ENCODE data around the gene HSPA1A. TPM values are rescaled to one million over a fixed set of nuclear protein-coding genes. Genes with fewer than 3 reads are reported as not detected.
"Not testable (repeated sequence)": the region's sequence is repeated elsewhere in the genome, so short reads cannot be mapped to it uniquely, and the experiment has no call there.

Gene HSPA1A
- total RNA-seq, 1 donor from 2014 or later: 56.6 TPM

DNA sequence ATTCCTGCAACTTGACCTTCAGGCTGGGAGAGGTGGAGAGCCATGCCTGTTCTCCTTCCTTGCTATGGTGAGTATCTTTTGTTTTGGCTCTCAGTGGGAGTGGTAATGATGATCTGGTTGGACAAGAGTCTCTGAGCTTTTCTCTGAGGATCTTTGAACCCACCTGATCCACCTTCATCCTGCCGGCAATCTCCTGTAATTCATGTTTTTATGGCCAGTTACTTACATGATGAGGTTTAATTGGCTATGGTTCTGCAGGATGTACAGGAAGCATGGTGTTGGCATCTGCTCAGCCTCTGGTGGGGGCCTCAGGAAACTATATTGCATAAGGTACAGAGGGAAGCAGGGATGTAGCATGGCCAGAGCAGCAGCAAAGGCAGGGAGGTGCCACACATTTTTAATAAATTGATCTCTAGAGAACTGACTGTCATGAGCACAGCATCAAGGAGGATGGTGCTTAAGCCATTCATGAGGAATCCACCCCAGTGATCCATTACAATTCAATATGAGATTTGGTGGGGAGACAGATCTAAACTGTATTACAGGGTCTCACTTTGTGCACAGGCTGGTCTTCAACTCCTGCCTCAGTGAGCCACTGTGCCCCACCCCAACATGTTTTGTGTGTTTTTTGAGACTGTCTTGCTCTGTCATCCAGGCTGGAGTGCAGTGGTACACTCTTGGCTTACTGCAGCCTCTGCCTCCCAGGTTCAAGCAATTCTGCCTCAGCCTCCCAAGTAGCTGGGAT is 22.2 kb downstream of the HSPA1A start:
- H3K27me3 Mint-ChIP-seq: no peaks in the 10 kb centered on the region
- DNase-seq (ENCODE audit: low spot score, unreplicated experiment): no peak
- H3K36me3 Mint-ChIP-seq (ENCODE audit: insufficient read depth): peaks cover 35% of the 10 kb centered on the region
- no peaks in the 10 kb centered on the region for H3K9me3 Mint-ChIP-seq (ENCODE audit: low read depth)
- no peak for TF ChIP-seq CTCF (IDR thresholded peaks at IDR 0.05; ENCODE audit: unreplicated experiment)
- H3K4me1 Mint-ChIP-seq (ENCODE audit: low read depth): peaks cover 31% of the 10 kb centered on the region
- peak overlapping the region; percentile 99 for H3K4me3 Mint-ChIP-seq (ENCODE audit: low read depth)
- peak overlapping the region; percentile 100 for H3K27ac Mint-ChIP-seq

- H3K36me3 Mint-ChIP-seq (ENCODE audit: insufficient read depth): peaks cover 35% of the 10 kb centered on the region
- H3K27ac Mint-ChIP-seq; H3K27me3 Mint-ChIP-seq; DNase-seq (ENCODE audit: low spot score, unreplicated experiment); H3K9me3 Mint-ChIP-seq (ENCODE audit: low read depth): not testable (repeated sequence)
- H3K4me1 Mint-ChIP-seq (ENCODE audit: low read depth): peaks cover 31% of the 10 kb centered on the region
- peak overlapping the region; percentile 99 for H3K4me3 Mint-ChIP-seq (ENCODE audit: low read depth)
These were observed 22.8 kb downstream of the HSPA1A start for GRCh38 chr6:31838114-31838553.

DNA sequence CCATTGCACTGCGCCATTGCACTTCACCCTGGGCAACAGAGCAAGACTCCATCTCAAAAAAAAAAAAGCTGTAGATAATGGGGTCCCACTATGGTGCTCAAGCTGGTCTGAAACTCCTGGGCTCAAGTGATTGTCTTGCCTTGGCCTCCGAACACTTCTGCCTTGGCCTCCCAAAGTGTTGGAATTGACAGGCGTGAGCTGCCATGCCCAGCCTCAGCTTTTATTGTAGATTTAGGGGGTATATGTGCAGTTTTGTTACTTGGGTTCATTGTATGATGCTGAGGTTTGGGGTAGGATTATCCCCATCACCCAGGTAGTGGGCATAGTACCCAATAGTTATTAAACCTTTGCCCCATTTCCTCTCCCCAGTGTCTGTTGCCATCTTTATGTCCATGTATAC is 23.6 kb downstream of the HSPA1A start:
- H3K27me3 Mint-ChIP-seq: no peaks in the 10 kb centered on the region
- H3K4me1 Mint-ChIP-seq (ENCODE audit: low read depth): peaks cover 31% of the 10 kb centered on the region
- H3K4me3 Mint-ChIP-seq (ENCODE audit: low read depth): no peak overlapping the region
- no peak for TF ChIP-seq CTCF (IDR thresholded peaks at IDR 0.05; ENCODE audit: unreplicated experiment)
- peaks cover 35% of the 10 kb centered on the region for H3K36me3 Mint-ChIP-seq (ENCODE audit: insufficient read depth)
- no peak for DNase-seq (ENCODE audit: low spot score, unreplicated experiment)
- H3K9me3 Mint-ChIP-seq (ENCODE audit: low read depth): no peaks in the 10 kb centered on the region
- H3K27ac Mint-ChIP-seq: peak overlapping the region; percentile 64

DNA sequence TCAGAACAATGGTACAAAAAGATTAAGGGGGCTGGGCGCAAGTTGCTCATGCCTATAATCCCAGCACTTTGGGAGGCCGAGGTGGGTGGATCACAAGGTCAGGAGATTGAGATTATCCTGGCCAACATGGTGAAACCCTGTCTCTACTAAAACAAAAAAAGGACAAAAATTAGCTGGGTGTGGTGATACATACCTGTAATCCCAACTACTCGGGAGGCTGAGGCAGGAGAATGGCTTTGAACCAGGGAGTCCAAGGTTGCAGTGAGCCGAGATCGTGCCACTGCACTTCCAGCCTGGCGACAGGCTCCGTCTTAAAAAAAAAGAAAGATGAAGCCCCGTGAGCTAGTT is 24.4 kb downstream of the HSPA1A start:
- not testable (repeated sequence) for H3K4me3 Mint-ChIP-seq (ENCODE audit: low read depth)

DNA sequence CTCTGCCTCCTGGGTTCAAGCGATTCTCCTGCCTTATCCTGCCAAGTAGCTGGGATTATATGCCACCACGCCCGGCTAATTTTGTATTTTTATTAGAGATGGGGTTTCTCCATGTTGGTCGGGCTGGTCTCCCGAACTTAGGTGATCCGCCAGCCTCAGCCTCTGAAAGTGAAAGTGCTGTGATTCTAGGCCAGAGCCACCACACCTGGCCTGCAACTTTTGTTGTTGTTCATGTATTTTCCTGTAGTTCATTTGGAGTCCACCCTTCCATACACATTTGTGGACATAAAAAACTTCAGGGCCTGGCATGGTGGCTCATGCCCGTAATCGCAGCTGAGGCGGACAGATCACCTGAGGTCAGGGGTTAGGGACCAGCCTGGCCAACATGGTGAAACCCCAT is 26.7 kb downstream of the HSPA1A start:
- Mint-ChIP-seq H3K9me3 (ENCODE audit: low read depth) (no peaks in the 10 kb centered on the region), H3K4me3 (ENCODE audit: low read depth) (no peak overlapping the region), H3K4me1 (ENCODE audit: low read depth) (peaks cover 10% of the 10 kb centered on the region), H3K36me3 (ENCODE audit: insufficient read depth) (peaks cover 24% of the 10 kb centered on the region), H3K27me3 (no peaks in the 10 kb centered on the region), H3K27ac (no peak overlapping the region)
- TF ChIP-seq CTCF (IDR thresholded peaks at IDR 0.05; ENCODE audit: unreplicated experiment): no peak
- no peak for DNase-seq (ENCODE audit: low spot score, unreplicated experiment)

More for the DNA sequence above, 24.4 kb downstream of the HSPA1A start:
- H3K27ac Mint-ChIP-seq: peak overlapping the region; percentile 24
- not testable (repeated sequence) for H3K9me3 Mint-ChIP-seq (ENCODE audit: low read depth); DNase-seq (ENCODE audit: low spot score, unreplicated experiment); H3K27me3 Mint-ChIP-seq
- H3K36me3 Mint-ChIP-seq (ENCODE audit: insufficient read depth): peaks cover 35% of the 10 kb centered on the region
- H3K4me1 Mint-ChIP-seq (ENCODE audit: low read depth): peaks cover 28% of the 10 kb centered on the region

- H3K4me3 Mint-ChIP-seq (ENCODE audit: low read depth): no peak overlapping the region
- no peaks in the 10 kb centered on the region for H3K9me3 Mint-ChIP-seq (ENCODE audit: low read depth)
These were observed 29.2 kb downstream of the HSPA1A start for GRCh38 chr6:31844507-31844906.

More at GRCh38 chr6:31844507-31844906, 29.2 kb downstream of the HSPA1A start:
- Mint-ChIP-seq H3K36me3 (ENCODE audit: insufficient read depth) (peaks cover 13% of the 10 kb centered on the region), H3K27me3 (no peaks in the 10 kb centered on the region), H3K4me1 (ENCODE audit: low read depth) (no peaks in the 10 kb centered on the region), H3K27ac (no peak overlapping the region)
- no peak for TF ChIP-seq CTCF (IDR thresholded peaks at IDR 0.05; ENCODE audit: unreplicated experiment)
- no peak for DNase-seq (ENCODE audit: low spot score, unreplicated experiment)

Measured in progenitor cell of endocrine pancreas (in vitro differentiated cells).